ENCODE results near the gene POLR1A.

POLR1A gene

GRCh38 chr2:86105252-86105968 lies at the start of gene POLR1A:
TSS of gene POLR1A (minus strand) at chr2:86105886. CDS start at chr2:86105776, 110 bp downstream.
- DNase-seq, result peak; percentile 85 to 89

DNA sequence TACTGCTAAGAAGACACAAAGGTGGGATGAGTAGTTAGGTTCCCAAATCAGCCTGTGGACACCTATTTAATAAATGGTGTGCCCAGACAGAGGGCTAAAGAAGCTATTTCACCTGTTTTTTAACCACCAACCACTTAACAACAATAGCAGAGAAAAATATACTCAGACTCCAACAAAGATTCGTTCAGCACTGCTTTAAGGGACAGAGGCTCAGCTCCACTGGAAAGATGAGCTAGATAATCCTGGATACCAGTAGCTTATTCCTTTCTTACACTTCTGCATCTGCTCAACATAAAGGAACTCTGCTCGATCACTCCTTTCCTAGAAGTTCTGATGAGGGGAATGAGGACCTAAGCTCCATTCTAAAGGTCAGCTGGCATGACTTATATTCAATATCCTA lies 44.8 kb upstream of the POLR1A start:
- DNase-seq, result no peak

GRCh38 chr2:86147793-86148192 lies 42.1 kb upstream of the POLR1A start:
- no peak for DNase-seq

- DNase-seq, result no peak
Measured at GRCh38 chr2:86143926-86144685, 38.4 kb upstream of the POLR1A start.

DNA sequence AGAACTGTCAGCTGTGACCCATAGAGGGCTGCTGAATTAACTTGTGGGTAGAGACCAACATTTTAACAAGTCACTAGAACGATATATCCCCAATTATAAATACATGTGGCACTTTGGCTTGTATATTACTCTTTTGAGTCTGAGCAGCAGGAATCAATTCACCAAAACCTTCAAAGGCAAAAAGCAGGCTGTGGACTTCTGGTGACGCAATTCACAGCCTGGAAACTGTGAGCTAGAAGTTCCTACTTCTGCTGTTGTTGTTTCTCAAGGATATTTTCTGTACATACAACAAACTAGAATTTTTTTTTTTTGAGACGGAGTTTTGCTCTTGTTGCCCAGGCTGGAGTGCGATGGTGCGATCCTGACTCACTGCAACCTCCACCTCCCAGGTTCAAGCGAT lies 37.6 kb upstream of the POLR1A start:
- DNase-seq, result no peak

DNA sequence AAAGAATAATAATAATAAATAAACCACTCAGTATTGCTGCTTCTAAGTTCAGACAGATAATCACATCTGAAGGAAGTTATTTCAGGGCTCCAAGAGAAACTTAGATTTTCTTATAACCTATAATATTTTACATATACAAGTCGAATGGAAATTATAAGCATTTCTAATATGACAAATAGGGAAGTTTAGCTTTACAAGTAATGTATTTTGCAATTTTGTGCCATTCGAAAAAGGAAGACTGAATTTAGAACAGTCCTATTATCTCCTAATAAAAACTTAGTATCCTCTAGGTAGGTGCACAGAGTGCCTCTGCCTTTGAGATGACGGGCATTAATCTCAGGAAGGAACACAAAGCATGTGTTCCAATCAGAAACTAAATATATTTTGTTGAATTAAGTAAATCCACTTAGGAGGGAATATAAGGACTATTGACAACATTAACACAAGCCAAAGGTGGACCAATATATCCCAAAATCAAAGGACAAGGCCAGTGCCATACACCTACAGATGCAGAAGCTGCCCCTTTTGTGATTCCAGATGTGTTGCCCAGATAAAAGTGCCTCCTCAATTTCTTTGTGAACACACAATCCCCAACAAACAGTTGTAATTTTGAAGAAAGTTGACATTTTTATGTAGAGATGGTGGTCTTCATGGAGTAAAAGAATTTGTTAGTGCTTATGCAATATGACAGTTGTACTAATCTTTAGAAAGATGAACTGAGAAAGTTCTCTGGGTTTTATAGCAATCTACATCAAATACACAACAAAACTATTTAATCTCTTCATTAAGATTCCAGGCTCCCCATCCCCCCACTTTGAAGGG lies 37.0 kb upstream of the POLR1A start:
- no peak for DNase-seq

DNA sequence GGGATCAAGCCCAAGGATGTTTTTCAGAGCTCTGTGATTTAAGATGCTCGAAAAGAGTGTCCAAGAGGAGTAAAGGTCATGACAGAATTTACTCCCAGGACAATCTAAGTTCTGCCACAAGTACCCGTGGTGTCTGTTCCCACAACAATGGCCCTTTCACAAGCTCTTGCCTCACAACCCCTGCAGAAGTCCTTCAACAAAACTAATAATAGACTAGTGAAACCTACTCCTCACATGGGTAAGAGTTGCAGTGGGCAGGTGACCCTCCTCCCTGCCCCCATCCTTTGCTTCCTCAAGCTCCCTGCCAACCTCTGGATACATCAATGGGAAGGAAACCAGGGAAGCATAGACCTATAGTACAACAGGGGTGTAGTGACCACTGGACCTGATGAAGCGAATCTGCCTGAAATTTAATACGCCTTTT lies 35.3 kb upstream of the POLR1A start:
- no peak for DNase-seq

- no peak for DNase-seq
Measured at GRCh38 chr2:86139981-86140380, 34.3 kb upstream of the POLR1A start.

- no peak for DNase-seq
Measured at GRCh38 chr2:86138736-86139625, 33.3 kb upstream of the POLR1A start.

GRCh38 chr2:86136141-86136540 lies 30.5 kb upstream of the POLR1A start:
- DNase-seq, result no peak

DNA sequence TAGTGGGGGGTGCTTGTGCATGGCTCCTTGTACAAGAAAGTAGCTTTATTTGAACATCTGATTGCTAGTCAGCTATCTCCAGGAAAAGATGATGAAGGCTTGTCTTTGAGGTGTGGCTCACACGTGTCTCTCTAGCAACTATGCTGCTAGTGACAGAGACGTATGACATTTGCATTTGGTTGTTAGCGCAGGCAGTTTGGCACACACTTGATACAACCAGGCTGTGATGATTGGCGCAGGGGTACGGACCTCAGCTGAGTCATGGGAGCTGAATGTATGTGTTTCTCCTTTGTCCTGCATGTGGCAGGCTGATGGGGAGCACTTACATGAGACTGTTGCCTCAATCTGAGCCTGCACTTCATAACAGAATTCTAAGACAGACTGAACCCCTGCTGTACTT lies 30.0 kb upstream of the POLR1A start:
- no peak for DNase-seq

DNA sequence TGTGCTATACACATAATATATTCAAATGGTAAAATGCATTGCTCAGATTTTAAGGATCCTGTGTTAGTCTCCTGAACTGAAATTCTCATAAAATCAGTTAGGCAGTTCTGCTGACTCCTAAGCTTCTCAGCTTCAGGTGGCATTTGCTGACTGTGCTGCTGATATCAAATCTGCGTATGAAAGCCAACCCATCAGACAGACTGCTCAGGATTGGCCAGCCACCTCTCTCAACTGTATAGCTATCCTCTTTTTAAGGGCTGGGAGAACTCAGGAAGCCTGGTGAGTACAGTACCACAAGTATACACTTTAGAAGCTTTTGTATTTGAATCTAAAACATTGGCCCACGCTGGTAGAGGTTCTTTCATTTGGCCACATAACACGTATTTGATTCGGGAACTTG lies 29.0 kb upstream of the POLR1A start:
- no peak for DNase-seq

DNA sequence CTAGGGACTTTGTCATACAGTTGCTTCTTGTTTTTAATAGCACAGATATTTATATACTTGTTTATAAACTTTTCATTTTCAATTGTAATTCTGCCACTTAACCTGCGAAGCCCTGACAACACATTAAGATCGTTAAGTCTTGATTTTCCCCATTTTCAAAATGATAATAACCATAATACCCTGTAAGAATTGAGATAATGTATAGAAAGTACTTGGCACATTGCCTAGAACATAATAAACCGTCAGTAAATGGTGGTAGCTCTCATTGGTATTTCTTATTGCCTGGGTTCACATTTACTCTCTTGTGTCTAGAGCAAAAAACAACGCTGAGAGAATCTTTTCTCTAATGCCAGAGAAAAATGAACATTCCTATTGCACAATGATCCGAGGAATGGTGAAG lies 19.0 kb upstream of the POLR1A start:
- no peak for DNase-seq

GRCh38 chr2:86123328-86123925 lies 17.7 kb upstream of the POLR1A start:
- DNase-seq, result no peak

DNA sequence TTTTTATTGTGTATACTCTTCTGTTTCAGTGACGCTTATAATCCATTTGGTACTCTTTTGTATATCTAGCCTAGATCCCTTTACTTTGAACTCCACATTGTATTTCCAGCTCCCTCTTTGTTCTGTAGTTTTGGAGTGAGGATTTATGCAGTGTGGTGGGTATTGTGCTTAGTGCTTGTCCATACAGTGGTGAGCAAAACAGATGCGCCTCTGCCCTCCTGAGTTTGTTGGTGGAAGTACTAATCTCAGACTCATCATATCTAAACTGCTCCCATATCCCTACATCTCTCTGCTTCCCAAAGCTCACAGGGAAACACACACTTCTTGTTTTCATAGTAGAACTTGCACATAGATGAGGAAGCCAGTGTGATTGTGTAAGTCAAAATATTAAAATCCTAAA lies 12.4 kb upstream of the POLR1A start:
- DNase-seq, result no peak

GRCh38 chr2:86107031-86107430 lies 1.3 kb upstream of the POLR1A start:
- DNase-seq, result no peak

GRCh38 chr2:86105969-86106945 lies 571 bp upstream of the POLR1A start, which contains the start of gene PTCD3:
TSS of gene PTCD3 (plus strand) at chr2:86106235. CDS start at chr2:86106248, 13 bp downstream.
- peak; percentile 89 to 91 for DNase-seq

GRCh38 chr2:86102157-86102556 lies 3.5 kb downstream of the POLR1A start:
- no peak for DNase-seq

DNA sequence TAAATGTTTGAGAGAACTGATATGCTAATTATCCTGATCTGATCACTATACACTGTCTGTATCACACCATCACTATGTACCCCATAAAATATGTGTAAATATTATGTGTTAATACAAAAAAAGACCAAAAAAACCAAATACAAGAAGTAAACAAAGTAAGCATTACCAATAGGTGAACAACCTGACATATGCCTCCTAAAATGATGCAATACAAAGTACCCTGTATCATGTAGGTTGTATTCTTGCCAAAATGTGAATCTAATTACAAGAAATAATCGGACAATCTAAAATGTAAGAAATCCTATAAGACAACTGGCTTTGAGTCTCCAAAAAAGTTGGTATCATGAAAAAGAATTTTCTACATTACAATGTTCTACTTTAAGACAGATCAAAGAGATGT lies 7.8 kb downstream of the POLR1A start:
- DNase-seq, result no peak

GRCh38 chr2:86097114-86097896 lies 8.4 kb downstream of the POLR1A start:
- no peak for DNase-seq

Data from NCI-H1930 (cell line).